HEK293 (cell line): ENCODE data around the gene MMP21.

ENCODE experiments used
- CTCF ChIA-PET: fragments of 350-600 bp; formaldehyde crosslinking; extraction: SDS; loops from one replicate; lab custom pipeline; 2021; ENCODE audit warnings: antibody characterized with exemption; lab: Yijun Ruan, JAX
- POLR2A ChIA-PET: fragments of 300-600 bp; formaldehyde crosslinking; extraction: SDS; loops from one replicate; lab custom pipeline; 2020; ENCODE audit warnings: antibody characterized with exemption, inconsistent platforms; lab: Yijun Ruan, JAX
- H3K27ac ChIP-seq: fragments of 200-500 bp; sonication (Bioruptor generic); 2 replicates; pipeline ENCODE4 v1.5.1; 2014; ENCODE audit warnings: low read depth, low read length, control low read depth, inconsistent platforms; ENCODE audit errors: extremely low read depth
- H3K36me3 ChIP-seq, 2 experiments: fragments of 200-500 bp in 1 of 2; sonication (Bioruptor generic) in 1 of 2; 1 replicate in 1 of 2; 2 replicates in 1 of 2; pipeline ENCODE4 v1.5.1; 2014 to 2017; ENCODE audit warnings: inconsistent platforms in 2 of 2, low read length in 2 of 2; ENCODE audit not compliant: control insufficient read depth in 2 of 2, insufficient read depth in 1 of 2
- H3K4me1 ChIP-seq: fragments of 200-500 bp; sonication (Bioruptor generic); 2 replicates; pipeline ENCODE4 v1.5.1; 2014; ENCODE audit warnings: mild to moderate bottlenecking, low read length, inconsistent platforms; ENCODE audit not compliant: control insufficient read depth, insufficient read depth
- H3K4me3 ChIP-seq: 2 replicates; pipeline ENCODE4 v1.5.1; 2011; ENCODE audit warnings: low read depth, mild to moderate bottlenecking, control low read depth, low read length, moderate library complexity
- H3K9me3 ChIP-seq: fragments of 200-500 bp; sonication (Bioruptor generic); 2 replicates; pipeline ENCODE4 v1.5.1; 2014; ENCODE audit warnings: low read depth, low read length, inconsistent platforms; ENCODE audit not compliant: control insufficient read depth, insufficient read depth
- BCL11A ChIP-seq: fragments of 450-650 bp; formaldehyde crosslinking; IDR thresholded peaks from 2 replicates; pipeline ENCODE4 v1.5.1; 2016; ENCODE audit warnings: low read depth, missing biosample characterization, missing genetic modification characterization
- GFI1B ChIP-seq: fragments of 450-650 bp; formaldehyde crosslinking; IDR thresholded peaks from 2 replicates; pipeline ENCODE4 v1.5.1; 2016; ENCODE audit warnings: missing biosample characterization, missing genetic modification characterization
- HIC1 ChIP-seq: fragments of 450-650 bp; formaldehyde crosslinking; IDR thresholded peaks from 2 replicates; pipeline ENCODE4 v1.5.1; 2016; ENCODE audit warnings: missing biosample characterization, missing genetic modification characterization
- HOXA7 ChIP-seq: sonication (generic); formaldehyde crosslinking; IDR thresholded peaks from 2 replicates; pipeline ENCODE4 v1.8.1; 2022; ENCODE audit warnings: missing genetic modification reagents, borderline replicate concordance
- MEIS1 ChIP-seq: sonication (generic); formaldehyde crosslinking; IDR thresholded peaks from 2 replicates; pipeline ENCODE4 v1.8.1; 2022; ENCODE audit warnings: missing genetic modification reagents, mild to moderate bottlenecking, borderline replicate concordance
- SP7 ChIP-seq: fragments of 450-650 bp; formaldehyde crosslinking; IDR thresholded peaks from 2 replicates; pipeline ENCODE4 v1.5.1; 2016; ENCODE audit warnings: missing biosample characterization, missing genetic modification characterization
- WT1 ChIP-seq: fragments of 450-650 bp; formaldehyde crosslinking; IDR thresholded peaks from 2 replicates; pipeline ENCODE4 v1.5.1; 2016; ENCODE audit warnings: missing biosample characterization, missing genetic modification characterization
- ZFHX2 ChIP-seq: fragments of 450-650 bp; formaldehyde crosslinking; conservative IDR thresholded peaks from 2 replicates; pipeline ENCODE4 v1.5.1; 2016; ENCODE audit warnings: missing biosample characterization, missing genetic modification characterization
- ZNF24 ChIP-seq: fragments of 450-650 bp; formaldehyde crosslinking; IDR thresholded peaks from 2 replicates; pipeline ENCODE4 v1.5.1; 2016; ENCODE audit warnings: missing biosample characterization, missing genetic modification characterization
- ZNF26 ChIP-seq: fragments of 450-650 bp; formaldehyde crosslinking; IDR thresholded peaks from 2 replicates; pipeline ENCODE4 v1.5.1; 2016; ENCODE audit warnings: missing biosample characterization, missing genetic modification characterization
- ZNF292 ChIP-seq: fragments of 450-650 bp; formaldehyde crosslinking; IDR thresholded peaks from 2 replicates; pipeline ENCODE4 v1.5.1; 2016; ENCODE audit warnings: low read depth, missing biosample characterization, missing genetic modification characterization, borderline replicate concordance
- ZNF354C ChIP-seq: fragments of 450-650 bp; formaldehyde crosslinking; IDR thresholded peaks from 2 replicates; pipeline ENCODE4 v1.5.1; 2016; ENCODE audit warnings: missing biosample characterization, missing genetic modification characterization, low read depth, borderline replicate concordance
- ZNF366 ChIP-seq: fragments of 450-650 bp; formaldehyde crosslinking; conservative IDR thresholded peaks from 2 replicates; pipeline ENCODE4 v1.5.1; 2016; ENCODE audit warnings: missing biosample characterization, missing genetic modification characterization
- ZNF37A ChIP-seq: fragments of 450-650 bp; IDR thresholded peaks from 2 replicates; pipeline ENCODE4 v1.5.1; 2018; ENCODE audit warnings: missing biosample characterization, missing genetic modification characterization
- ZNF501 ChIP-seq: fragments of 450-650 bp; formaldehyde crosslinking; IDR thresholded peaks from 2 replicates; pipeline ENCODE4 v1.5.1; 2016; ENCODE audit warnings: missing biosample characterization, missing genetic modification characterization
- ZNF510 ChIP-seq: fragments of 450-650 bp; formaldehyde crosslinking; IDR thresholded peaks from 2 replicates; pipeline ENCODE4 v1.5.1; 2018; ENCODE audit warnings: mild to moderate bottlenecking, missing genetic modification characterization, missing biosample characterization; ENCODE audit not compliant: insufficient replicate concordance
- ZNF600 ChIP-seq: fragments of 450-650 bp; formaldehyde crosslinking; IDR thresholded peaks from 2 replicates; pipeline ENCODE4 v1.5.1; 2016; ENCODE audit warnings: missing biosample characterization, missing genetic modification characterization
- ZNF629 ChIP-seq: fragments of 450-650 bp; formaldehyde crosslinking; IDR thresholded peaks from 2 replicates; pipeline ENCODE4 v1.5.1; 2017; ENCODE audit warnings: missing biosample characterization, missing genetic modification characterization
- ZNF654 ChIP-seq: fragments of 450-650 bp; formaldehyde crosslinking; IDR thresholded peaks from 2 replicates; pipeline ENCODE4 v1.5.1; 2016; ENCODE audit warnings: low read depth, missing biosample characterization, missing genetic modification characterization
- ZSCAN4 ChIP-seq: fragments of 450-650 bp; formaldehyde crosslinking; IDR thresholded peaks from 2 replicates; pipeline ENCODE4 v1.5.1; 2017; ENCODE audit warnings: missing biosample characterization, missing genetic modification characterization
- ZXDB ChIP-seq: fragments of 450-650 bp; formaldehyde crosslinking; IDR thresholded peaks from 2 replicates; pipeline ENCODE4 v1.5.1; 2016; ENCODE audit warnings: missing biosample characterization, missing genetic modification characterization
- TF ChIP-seq, protein P1 (sequence below): fragments of 450-650 bp; formaldehyde crosslinking; IDR thresholded peaks from 2 replicates; pipeline ENCODE4 v1.5.1; 2017; ENCODE audit warnings: missing biosample characterization, missing genetic modification characterization
- TF ChIP-seq, protein P2 (sequence below): fragments of 450-650 bp; formaldehyde crosslinking; IDR thresholded peaks from 2 replicates; pipeline ENCODE4 v1.5.1; 2016; ENCODE audit warnings: missing biosample characterization, missing genetic modification characterization

The MMP21 gene

DNA sequence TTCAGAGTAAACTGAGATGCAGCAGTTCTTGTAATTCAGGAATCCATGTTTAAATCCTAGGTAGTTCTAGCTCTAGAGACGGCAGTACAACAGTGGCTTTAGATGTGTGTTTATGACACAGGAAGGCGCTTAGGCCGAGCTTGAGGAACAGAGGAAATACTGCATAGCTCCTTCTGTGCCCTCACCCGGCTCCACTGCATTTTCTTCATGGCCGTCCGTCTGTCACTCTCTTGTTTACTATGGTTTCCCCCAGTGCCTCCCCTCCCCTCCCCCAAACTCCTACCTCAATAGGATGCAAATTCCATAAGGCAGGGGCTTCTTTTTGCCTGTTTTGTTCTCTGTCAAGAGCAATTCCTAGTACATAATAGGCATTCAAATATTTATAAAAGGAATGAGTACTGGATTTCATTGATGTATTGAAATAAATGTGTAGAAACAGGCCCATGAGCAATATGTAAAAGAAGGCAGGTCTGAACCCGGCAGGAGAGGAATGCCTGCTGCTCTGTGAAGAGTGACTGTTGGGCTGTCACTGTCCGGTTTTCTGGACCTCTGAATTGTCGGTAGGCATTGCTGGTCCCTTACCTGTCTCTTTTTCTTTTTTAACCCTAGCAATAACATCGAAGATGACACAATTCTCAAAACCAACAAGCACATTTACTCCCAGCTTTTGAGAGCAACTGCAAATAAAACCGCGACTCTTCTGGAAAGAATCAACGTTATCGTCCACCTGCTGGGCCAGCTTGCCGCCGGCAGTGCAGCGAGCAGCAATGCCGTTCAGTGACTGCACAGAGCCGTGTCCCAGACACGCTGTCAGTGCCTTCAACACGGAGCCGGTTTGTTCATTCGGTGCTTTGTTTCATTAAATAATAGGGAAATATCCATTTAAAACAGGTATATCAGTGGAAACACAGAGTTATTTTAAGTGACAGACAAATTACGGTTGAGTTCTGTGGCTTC, 12.7 kb downstream of the MMP21 start:
- Histone ChIP-seq H3K27ac (no peak overlapping the region), H3K36me3 (peaks cover 60 to 83% of the 10 kb centered on the region in 2 experiments), H3K4me3 (no peak overlapping the region), H3K9me3 (no peaks in the 10 kb centered on the region), H3K4me1 (peaks cover under 1% of the 10 kb centered on the region; the same call in 1 of the 2 replicates)
- ChIA-PET CTCF (interaction anchor here (0.6 kb wide), 1 partner anchor 17 kb away, joined by 3 read pairs; no protein-coding TSS in a partner anchor), POLR2A (no interaction called here)
- TF ChIP-seq ZNF37A (tag by site-specific recombination) = no peak
- no peak for TF ChIP-seq ZNF629 (tag by site-specific recombination)
- TF ChIP-seq ZFHX2 (tag by site-specific recombination) = no peak
- no peak for TF ChIP-seq ZNF292
- no peak for TF ChIP-seq WT1 (tag by site-specific recombination)
- TF ChIP-seq MEIS1 (CRISPR knock-in tag) = no peak
- no peak for TF ChIP-seq HIC1 (tag by site-specific recombination)
- no peak for TF ChIP-seq GFI1B (tag by site-specific recombination)
- TF ChIP-seq BCL11A = no peak
- TF ChIP-seq, protein P1, sequence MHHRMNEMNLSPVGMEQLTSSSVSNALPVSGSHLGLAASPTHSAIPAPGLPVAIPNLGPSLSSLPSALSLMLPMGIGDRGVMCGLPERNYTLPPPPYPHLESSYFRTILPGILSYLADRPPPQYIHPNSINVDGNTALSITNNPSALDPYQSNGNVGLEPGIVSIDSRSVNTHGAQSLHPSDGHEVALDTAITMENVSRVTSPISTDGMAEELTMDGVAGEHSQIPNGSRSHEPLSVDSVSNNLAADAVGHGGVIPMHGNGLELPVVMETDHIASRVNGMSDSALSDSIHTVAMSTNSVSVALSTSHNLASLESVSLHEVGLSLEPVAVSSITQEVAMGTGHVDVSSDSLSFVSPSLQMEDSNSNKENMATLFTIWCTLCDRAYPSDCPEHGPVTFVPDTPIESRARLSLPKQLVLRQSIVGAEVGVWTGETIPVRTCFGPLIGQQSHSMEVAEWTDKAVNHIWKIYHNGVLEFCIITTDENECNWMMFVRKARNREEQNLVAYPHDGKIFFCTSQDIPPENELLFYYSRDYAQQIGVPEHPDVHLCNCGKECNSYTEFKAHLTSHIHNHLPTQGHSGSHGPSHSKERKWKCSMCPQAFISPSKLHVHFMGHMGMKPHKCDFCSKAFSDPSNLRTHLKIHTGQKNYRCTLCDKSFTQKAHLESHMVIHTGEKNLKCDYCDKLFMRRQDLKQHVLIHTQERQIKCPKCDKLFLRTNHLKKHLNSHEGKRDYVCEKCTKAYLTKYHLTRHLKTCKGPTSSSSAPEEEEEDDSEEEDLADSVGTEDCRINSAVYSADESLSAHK = no peak
- no peak for TF ChIP-seq ZNF510 (tag by site-specific recombination)
- TF ChIP-seq SP7 (tag by site-specific recombination) = no peak
- TF ChIP-seq, protein P2, sequence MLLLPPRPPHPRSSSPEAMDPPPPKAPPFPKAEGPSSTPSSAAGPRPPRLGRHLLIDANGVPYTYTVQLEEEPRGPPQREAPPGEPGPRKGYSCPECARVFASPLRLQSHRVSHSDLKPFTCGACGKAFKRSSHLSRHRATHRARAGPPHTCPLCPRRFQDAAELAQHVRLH = no peak
- TF ChIP-seq HOXA7 (CRISPR knock-in tag) = no peak
- no peak for TF ChIP-seq ZNF600 (tag by site-specific recombination)
- no peak for TF ChIP-seq ZNF501 (tag by site-specific recombination)
- TF ChIP-seq ZNF354C (tag by site-specific recombination) = no peak

- ChIA-PET POLR2A (no interaction called here), CTCF (no interaction called here)
- no peak overlapping the region for H3K27ac ChIP-seq
- H3K36me3 ChIP-seq = peaks cover 67 to 87% of the 10 kb centered on the region in 2 experiments
- no peaks in the 10 kb centered on the region for H3K9me3 ChIP-seq
- H3K4me1 ChIP-seq = peaks cover 4% of the 10 kb centered on the region; the same call in 1 of the 2 replicates
- H3K4me3 ChIP-seq = no peak overlapping the region
- TF ChIP-seq HIC1 (tag by site-specific recombination) (no peak), ZNF24 (tag by site-specific recombination) (no peak), MEIS1 (CRISPR knock-in tag) (no peak), ZXDB (tag by site-specific recombination) (no peak), ZSCAN4 (tag by site-specific recombination) (no peak), ZNF366 (tag by site-specific recombination) (no peak), ZNF26 (tag by site-specific recombination) (no peak), ZNF654 (tag by site-specific recombination) (no peak)
- TF ChIP-seq, protein P2 = no peak
These were observed 13.7 kb downstream of the MMP21 start for GRCh38 chr10:125761961-125762360.
